ENCODE results near the gene WWOX. TPM values are rescaled to one million over a fixed set of nuclear protein-coding genes. Genes with fewer than 3 reads are reported as not detected.

WWOX gene
- total RNA-seq, 1 experiment from 2014 or later = 15.6 TPM

GRCh38 chr16:78496189-78496588, 396.7 kb downstream of the WWOX start:
- Histone ChIP-seq H3K14ac (ENCODE audit: insufficient read depth, low read length) (no peak overlapping the region), H2BK5ac (ENCODE audit: insufficient read length, low read length) (no peak overlapping the region), H3K4me2 (ENCODE audit: insufficient read depth, insufficient read length, low read length) (no peak overlapping the region), H3K18ac (ENCODE audit: insufficient read length, low read depth, low read length) (no peak overlapping the region), H2AFZ (ENCODE audit: low read length) (no peak overlapping the region), H3K56ac (ENCODE audit: insufficient read length, low read depth, low read length) (no peak overlapping the region), H2AK5ac (ENCODE audit: insufficient read length, low read length) (no peak overlapping the region), H4K8ac (replicated peaks; ENCODE audit: insufficient read length, low read depth, low read length) (no peak overlapping the region), H4K5ac (ENCODE audit: insufficient read length, low read depth, low read length) (no peak overlapping the region), H3K79me2 (ENCODE audit: insufficient read depth, low read length) (no peaks in the 10 kb centered on the region), H3K27ac (ENCODE audit: insufficient read length, low read depth, low read length) (no peak overlapping the region), H3T11ph (ENCODE audit: low read length) (no peak overlapping the region), H2BK15ac (ENCODE audit: low read depth, low read length) (no peak overlapping the region), H3K9me3 (ENCODE audit: control insufficient read depth, low read depth, low read length) (no peaks in the 10 kb centered on the region), H3K9ac (ENCODE audit: extremely low read depth, insufficient read length, low read length) (no peak overlapping the region), H2BK120ac (ENCODE audit: low read depth, low read length, poor library complexity, severe bottlenecking) (no peak overlapping the region), H2BK12ac (ENCODE audit: insufficient read length, low read depth, low read length) (no peak overlapping the region), H3K4me1 (ENCODE audit: insufficient read depth, low read length) (0 out of 2 replicates have a peak, but pooled peaks cover 2% of the 10 kb centered on the region), H4K91ac (ENCODE audit: insufficient read length, low read depth, low read length) (no peak overlapping the region), H3K4ac (ENCODE audit: low read depth, low read length) (no peak overlapping the region), H4K20me1 (ENCODE audit: control insufficient read depth, insufficient read depth, insufficient read length) (no peaks in the 10 kb centered on the region), H3K23ac (ENCODE audit: insufficient read length, low read depth, low read length) (no peak overlapping the region), H3K79me1 (ENCODE audit: insufficient read depth, low read depth, low read length, poor library complexity, severe bottlenecking) (no peaks in the 10 kb centered on the region), H2BK20ac (ENCODE audit: low read depth, low read length, poor library complexity, severe bottlenecking) (no peak overlapping the region), H3K23me2 (ENCODE audit: insufficient read length, low read depth, low read length, poor library complexity, severe bottlenecking) (no peaks in the 10 kb centered on the region), H3K27me3 (ENCODE audit: insufficient read depth, low read length) (no peaks in the 10 kb centered on the region)
- no peak overlapping the region for H3K27ac Mint-ChIP-seq
- H3K27me3 Mint-ChIP-seq (ENCODE audit: low read depth) = no peaks in the 10 kb centered on the region
- no peaks in the 10 kb centered on the region; a peak in 1 of 7 replicates for H3K36me3 Mint-ChIP-seq (ENCODE audit: insufficient read depth in 1 of 3, low read depth in 3 of 3)
- no peak overlapping the region for H3K4me3 Mint-ChIP-seq
- peaks cover 10 to 23% of the 10 kb centered on the region in 2 experiments for H3K4me1 Mint-ChIP-seq
- H3K9me3 Mint-ChIP-seq = no peaks in the 10 kb centered on the region
- no peak for DNase-seq
- no peak for TF ChIP-seq CTCF (conservative IDR thresholded peaks at IDR 0.05)
- WGBS (ENCODE audit: extremely low coverage, insufficient read length, low lambda C conversion rate) = no CpG with 5 or more reads among the region's 7 CpGs
